Stimulated activated CD4-positive, alpha-beta T cell treated with anti-CD3 and anti-CD28 coated beads, TNF-alpha, amount 100 ng/mL, for 4 hours (primary cell): ENCODE data around the gene TENT5A.
A peak's percentile ranks its signal among the peaks of the same experiment; 100 is the strongest.

Source experiments
- DNase-seq, 3 experiments: peaks; one replicate each; pipeline ENCODE4 v3.0.0-alpha.2; 2020; ENCODE audit warnings: low read depth in 3 of 3

TENT5A gene

DNA sequence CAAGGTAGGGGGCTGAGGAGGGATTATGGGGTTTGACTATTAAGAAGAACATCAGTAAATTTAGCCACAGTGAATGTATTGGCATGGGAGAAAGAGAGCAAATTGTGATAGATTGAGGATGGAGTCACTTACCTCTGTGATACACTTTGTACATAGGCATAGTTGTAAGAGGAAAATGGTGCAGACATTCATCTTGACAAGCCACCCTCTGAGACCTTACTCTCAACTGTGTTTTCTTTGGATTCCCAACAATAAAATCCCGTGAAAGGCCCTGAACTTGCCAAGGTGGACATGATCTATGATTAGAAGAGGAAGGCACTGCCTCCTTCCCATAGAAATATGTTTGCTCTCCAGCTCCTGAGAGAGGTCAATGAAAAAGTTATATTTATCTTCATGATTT lies 18.6 kb upstream of the TENT5A start:
- no peak for DNase-seq

DNA sequence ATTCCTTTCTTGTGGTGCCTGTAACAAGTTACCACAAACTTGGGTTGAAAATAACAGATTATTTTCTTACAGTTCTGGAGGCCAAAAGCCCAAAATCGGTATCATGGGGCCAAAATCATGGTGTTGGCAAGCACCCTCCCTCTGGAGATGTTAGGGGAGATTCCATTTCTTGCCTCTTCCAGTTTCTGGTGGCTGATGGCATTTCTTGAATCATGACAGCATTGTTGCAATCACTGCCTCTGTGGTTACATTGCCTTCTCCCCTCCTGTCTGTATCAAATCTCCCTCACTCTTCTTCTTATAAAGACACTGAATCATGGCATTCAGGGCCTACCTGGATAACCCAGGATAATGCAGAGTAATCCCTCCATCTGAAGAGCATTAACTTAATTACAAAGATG lies 17.9 kb upstream of the TENT5A start:
- no peak for DNase-seq

DNA sequence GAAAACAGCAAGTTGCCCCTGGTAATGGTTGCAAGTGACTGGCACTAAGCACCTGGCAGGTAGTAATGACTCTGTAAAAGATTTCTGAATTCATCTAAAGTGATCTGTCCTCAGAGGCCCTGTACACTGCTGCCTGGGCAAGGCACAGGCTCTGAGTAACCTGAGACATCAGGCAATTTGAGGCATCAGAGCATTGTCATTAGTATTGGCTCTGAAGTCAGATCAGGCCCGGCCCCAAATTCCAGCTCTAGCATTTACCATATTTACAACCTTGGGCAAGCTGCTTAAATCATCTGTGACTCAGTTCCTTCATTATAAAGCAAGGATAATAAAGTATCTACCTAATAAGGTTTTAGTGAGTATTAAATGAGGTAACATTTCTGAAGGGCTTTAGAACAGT lies 17.3 kb upstream of the TENT5A start:
- DNase-seq = no peak

DNA sequence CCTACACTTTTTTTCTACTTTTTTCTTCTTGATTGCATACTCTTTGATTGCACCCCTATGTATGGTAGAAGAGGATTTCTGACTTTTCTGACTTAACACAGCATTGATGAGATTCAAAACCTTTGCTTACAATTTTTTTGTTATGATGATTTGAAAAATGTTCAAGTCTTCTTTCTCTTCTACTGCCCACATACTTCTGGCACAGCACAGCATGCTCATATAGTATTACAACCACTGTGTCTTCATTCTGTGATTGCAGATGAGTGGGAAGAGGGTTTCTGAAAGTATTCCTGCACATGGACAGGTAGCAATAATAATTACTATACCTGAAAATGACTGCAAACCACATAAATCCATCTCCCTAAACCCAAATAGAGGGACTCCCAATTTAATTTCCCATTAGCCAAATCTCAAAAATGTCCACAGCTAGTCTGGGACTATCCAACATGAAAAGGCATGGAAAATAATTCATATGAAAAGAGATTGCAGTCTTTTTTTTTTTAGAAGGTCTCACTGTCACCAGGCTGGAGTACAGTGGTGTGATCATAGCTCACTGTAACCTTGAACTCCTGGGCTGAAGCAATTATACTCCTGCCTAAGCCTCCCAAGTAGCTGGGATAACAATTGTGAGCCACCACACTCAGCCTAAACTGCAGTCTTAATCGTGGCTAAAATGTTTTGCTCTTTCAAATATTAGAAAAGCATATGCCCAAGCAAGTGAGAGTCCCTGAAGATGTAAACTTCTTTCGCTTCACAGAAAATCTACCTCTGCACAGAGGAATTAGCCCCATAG lies 15.9 kb upstream of the TENT5A start:
- DNase-seq = no peak

DNA sequence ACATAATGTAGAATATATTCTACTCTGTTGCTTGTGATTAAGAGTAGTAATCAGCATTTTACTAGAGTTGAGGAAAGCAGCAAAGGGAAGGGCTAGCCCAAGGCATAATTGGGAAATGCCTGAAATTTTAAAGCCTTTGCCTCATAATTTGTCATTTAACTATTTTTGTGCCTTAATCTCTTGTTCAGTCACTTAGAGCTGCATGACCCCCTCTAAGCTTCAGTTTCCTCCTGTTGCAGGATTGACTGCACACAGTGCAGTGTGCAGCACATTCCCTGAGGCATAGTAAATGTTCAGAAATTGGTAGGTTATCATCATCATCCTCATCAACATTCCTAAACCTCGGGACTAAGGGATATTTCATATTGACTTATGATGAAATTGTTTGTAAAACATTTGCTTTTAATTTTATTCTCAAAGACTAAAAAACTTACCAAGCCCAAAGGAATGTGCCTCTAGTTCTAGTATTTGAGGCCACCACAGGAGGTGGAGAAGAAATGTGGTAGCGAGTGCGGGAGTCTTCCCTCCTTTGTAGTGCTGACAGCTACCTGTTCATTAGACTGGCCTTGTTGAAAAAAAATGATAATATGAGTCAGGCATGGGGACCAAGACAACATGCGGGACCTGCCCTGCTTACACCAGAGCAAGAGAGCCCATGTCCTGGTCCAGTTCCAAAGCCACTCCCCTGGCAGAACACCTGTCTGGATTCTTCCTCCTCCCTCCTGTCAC lies 14.8 kb upstream of the TENT5A start:
- no peak for DNase-seq

DNA sequence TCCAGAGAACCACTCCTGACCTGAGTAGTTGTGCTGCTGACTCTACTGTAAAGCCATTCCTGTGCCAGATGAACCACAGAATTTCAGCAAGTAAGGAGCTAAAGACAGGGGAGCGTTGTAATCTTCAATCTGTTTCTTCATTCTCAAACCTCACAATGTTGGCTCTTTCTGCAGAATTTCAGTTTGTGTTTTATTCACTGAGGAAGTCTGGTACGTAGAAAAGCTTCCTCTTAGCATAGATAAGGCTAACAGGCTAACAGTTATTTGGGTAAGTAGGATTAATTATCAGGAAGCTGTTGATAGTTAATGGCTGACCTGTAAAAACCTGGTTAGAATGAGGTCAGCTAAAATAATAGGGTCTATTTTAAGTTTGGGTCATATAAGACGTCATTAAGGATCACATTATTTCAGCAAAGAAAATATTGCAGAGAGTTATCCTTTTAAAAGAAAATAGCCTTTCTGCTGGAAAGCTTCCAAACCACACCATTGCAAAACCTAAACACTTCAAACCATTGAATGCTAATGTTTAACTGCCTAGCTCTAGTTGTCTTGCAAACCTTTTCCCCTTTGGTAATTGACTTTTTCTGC lies 14.1 kb upstream of the TENT5A start:
- no peak for DNase-seq

DNA sequence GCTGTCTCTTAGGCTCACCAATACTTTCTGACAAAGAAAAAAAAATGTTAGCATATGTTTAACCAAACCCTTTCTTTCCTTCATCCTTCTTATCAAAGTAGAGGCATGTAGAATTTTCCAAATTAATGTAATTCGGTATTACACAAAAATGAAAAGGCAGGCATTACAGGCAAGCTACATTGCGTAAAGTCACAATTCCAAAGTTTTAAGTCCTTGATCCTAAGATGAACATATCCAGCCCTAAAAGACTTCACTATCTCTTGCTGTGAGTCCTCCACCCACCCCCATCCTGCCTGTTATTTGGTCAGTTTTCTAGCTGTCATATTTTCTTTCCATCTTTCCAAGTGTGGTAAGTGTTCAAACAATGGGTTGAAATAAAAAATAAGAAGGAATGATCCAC lies 12.1 kb upstream of the TENT5A start:
- no peak for DNase-seq

DNA sequence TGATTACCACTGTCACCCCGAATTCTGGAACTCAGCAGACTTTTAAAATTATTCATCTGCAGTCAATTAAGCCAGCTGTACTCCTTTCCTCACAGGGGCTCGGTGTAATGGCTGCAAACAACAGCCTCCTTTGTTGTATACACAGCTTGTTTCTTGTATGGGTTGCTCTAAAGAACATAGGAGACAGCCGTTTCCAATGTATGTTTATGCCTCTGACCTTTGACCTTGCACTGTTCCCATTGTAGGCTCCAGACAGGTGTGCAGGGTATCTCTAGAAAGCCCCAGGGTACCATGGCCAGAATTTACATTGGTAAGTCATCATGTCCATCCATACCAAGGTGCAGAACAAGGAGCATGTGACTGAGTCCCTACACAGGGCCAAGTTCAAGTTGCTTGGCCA lies 11.5 kb upstream of the TENT5A start:
- DNase-seq = no peak

DNA sequence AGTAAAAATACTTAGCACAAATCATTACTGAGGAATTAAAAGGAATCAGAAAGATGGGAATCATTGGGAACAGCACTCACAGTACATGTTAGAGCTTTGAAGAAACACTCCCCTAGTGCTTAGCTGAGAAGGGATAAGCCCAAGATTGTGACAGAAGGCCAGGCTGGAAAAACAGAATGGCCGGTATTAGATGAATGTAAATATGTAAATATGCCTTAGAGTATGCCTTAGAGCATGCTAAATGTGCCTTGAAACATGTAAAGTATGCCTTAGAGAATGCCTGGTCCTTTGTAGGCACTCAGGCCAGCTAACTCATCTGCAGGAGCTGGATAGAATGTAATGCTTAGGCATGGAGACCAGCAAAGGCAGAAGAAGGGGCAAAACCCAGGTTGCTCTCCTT lies 10.6 kb upstream of the TENT5A start:
- no peak for DNase-seq

DNA sequence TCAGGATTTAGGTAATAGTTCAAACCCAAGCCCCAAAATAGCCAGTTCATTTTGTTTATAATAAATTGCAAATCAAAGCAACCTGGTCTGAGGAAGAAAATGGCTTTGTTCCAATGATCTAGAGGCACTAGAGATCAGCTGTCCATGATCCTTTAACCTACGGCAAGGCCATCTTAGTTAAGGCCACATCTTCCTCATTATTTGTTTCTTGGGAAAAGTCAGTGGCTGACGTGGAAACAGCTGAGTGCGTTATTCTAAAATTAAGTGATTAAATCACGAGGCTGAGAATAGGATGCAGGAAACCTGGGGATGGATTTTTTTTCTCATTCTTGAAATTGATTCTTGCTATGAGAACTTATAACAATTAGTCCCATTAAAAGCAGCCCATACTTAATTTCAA lies 10.1 kb upstream of the TENT5A start:
- DNase-seq = no peak

DNA sequence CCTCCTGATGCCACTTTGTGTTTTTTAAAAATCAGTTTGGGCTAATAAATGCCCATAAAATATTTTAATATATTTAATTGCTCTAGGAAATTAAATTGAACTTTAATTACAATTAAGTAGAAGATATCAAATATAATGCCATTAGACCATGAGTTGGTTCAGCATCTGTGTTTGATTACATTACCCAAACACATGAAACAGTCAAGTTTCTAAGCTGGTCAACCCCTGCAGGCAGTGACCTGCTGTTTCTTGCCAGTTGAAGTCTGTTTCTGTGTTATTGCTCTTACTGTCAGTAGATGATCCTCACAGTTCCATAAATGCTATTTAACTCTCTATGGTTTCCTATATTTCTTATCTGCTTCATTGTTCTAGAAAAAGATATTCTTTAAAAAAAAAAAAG lies 9.7 kb upstream of the TENT5A start:
- no peak for DNase-seq

DNA sequence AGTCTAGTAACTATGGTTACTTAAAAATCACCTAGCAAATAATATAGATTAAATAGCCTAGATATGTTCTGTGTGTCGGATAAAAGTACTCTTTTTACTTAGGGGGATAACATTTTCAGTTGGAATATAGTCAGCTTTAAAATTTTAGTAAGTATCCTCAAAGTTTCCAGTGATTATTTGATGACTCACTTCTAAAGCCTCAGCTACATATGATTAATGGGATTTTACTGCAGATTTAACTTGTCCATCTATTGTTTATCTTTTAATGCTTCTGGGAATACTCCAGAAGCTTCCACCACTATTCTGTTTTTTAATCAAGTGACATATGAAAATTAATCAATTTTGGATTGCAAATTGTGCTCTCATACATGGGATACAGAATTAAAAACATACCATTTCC lies 8.7 kb upstream of the TENT5A start:
- no peak for DNase-seq

DNA sequence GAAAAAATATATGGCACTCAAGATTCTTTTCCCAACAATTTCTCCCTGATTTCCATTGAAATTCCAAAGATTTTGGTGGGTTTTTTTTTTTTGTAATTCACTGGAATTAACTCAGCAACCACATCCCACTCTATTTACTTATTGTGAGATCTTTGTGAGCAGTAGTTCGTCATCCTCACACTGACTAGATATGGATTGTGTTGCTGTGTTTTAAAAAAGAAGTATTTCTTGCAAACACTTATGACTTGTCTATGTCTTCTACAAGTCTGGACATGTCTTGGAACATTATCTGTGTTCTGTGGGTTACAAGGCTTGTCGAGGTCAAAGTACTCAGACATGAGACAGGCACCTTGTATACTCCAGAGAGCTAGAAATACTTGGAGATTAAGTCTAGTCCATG lies 7.3 kb upstream of the TENT5A start:
- no peak for DNase-seq

DNA sequence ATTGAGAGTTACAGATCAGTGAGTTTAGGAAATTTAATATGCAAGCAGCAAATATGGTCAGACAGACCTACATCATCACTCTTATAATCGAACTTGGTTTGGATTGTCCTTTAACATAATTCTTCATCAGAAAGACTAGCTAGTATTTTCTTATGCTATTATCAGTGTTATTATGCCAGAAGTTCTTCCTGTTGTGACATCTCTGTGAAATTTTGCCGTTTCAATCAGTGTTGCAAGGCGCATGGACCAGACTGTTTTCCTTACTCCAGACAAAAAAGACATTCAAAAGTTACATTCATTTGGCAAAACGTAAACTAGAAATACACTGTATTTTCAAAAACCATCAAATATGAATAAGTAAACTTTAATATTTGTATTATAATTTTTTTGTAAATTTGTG lies 5.7 kb upstream of the TENT5A start:
- DNase-seq = no peak

DNA sequence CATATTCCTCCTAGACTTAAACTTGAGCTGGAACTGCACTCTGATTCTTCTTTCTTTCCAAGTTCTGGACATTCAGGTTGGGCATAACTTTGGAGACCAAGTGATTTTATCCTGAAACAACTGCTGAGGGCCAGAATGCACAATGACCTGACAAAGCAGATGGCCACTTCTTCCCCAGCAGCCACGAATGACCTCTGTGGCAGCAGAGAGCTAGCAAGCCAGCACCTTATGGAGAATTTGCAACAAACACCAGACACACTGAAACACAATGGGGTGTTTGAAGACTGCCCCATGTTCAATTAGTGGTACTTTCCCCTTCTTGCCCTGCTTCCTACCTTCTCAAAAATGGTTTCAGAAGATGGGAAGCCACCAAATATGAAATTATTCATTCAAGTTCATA lies 4.2 kb upstream of the TENT5A start:
- no peak for DNase-seq

DNA sequence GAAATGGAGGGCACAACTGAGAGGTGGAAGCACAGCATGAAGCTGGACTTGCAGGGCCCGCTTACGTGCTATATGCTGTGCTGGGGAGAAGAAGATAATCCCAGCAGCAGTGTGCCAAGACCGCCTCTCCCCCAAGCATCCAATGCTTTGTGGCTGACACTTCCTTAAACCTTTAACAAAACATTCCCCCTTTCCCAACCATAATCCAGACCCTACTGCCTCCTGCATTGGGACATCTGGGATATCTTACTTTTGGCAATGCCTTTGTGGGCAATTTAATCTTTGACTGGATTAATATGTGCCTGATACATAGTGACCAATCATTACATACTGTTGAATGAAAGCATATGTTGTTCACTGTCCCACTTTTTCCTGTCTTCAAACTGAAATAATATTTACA lies 3.1 kb upstream of the TENT5A start:
- DNase-seq = no peak

DNA sequence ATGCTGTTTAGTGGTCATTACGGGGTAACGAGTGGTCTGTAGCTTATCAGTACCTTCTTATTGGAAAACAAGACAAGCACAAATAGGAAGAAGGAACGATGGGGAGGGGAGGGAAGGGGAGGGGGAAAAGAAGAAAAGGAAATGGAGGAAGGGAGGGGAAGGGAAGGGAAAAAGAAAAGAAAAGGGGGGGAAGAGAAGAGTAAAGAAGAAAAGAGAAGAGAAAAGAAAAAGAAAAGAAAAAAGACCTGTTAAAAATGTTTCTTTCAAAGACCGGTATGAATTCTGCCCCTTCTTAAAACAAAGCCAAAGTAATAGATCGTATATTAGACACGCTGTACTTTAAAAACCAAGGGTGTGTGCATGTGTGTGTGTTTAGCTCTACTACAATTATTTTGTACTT lies 2.4 kb upstream of the TENT5A start:
- no peak for DNase-seq

DNA sequence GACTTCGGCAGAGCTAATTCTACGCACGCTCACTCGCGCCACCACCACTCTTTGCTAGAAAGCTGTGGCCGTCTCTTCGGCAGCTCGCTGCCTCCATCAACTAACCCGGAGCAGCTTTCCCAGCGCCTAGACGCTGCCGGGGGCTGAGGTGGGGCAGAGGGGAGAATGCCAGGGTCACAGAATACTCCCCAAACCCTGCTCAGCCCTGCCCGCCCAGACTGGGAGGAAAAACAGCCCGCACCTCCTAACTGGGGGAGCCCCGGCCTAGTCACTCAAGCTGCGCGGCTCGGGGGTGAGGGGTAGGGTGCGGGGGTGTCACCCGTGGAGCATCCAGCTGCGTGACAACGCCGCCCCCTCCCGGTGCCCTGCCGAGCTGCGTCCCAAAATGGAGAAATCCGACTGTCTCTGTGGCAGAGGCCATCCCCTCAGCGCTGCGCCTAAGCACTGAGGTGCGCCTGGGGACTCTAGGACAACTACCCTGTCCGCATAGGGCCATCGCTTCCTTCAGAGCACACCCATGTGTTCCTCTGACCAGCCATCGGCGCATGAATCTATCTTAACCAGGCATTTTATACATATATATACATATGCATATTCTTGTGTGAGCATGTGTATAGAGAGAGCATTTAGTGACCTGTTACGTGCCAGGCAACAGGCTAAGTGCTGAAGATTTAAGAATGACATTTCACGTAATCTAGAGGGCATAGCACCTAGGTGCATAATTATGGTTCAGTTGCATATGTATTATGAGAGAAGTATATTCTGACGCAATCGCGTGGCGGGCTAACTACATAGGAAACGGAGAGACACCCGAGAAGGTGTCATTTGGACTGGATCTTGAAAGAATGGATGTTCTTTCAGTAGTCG lies 1.5 kb upstream of the TENT5A start:
- peak; percentile 75 to 87 (median 83) for DNase-seq

DNA sequence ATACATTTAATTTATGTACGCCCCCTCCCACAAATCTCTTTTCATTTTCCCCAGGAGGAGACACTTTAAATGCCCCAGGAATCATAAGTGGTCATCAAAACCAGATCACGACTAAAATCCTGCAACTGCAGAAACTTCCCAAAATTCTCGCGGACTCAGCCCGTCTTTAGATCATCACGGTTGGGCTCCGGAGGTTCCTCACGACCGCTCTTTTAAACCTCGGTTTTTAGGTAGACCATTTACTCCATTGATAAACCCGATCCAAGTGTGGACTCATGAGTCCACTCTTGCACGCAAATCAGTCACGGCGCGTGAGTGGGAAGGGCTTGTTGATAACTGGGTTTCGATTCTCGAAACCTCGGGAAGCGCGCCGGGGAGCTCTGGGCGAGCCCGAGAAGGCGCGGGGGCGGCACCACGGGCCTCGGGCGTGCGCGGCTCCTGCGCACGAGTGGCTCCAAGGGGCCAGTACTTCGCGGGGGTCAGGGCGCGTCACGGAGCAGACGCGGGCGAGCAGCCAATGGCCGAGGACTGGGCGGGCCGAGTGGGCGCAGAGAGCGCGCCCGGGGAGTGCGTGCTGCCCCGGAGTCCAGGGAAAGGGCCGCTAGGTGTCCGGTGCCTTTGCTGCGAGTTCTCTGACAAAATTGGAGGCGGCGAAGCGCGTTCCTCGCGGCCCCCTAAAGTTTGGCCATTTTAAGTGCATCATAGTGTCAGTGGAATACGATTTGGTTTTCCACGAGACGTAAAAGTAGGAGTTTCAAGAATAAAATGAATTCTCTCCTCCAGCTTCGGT lies 635 bp upstream of the TENT5A start:
- DNase-seq = peak; percentile 28 to 47 (median 32)

DNA sequence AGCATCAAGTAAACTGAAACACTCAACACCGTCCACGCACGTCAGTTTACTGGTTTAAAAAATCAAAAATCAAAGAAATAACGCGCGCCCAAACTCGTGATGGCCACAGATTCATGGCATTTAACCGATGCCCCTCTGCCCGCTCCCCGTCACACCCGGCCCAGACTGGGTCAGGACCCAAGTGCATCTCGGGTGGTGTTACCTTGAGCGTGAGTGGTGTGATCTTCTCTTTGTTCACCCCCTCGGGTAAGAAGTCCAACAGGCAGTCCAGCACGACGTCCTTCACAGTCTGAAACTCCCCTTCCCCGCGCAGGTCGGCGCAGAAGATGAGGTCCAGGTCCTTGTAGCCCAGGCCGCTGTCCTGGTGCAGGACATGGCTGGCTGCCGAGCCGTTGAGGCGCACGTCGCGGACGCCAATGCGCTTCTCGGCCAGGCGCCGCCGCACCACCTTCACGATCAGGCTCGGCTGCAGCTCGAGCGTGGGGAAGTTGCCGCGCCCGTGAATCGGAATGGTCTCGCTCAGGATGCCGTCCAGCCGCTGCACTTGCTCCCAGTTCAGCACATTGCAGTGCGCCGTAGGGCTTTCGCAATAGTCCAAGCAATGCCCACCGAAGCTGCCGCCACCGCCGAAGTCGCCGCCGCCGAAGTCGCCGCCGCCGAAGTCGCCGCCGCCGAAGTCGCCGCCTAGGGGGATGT lies 945 bp downstream of the TENT5A start:
- peak; percentile 2 to 5 (median 4) for DNase-seq
